RWPE2 (cell line): ENCODE measurements around the gene CCDC83.

Experiments used
- ATAC-seq: fragments of 200-7000 bp; cut with Tn5 transposase; 3 replicates; pipeline ENCODE4 v1.9.1; 2021; ENCODE audit warnings: low read depth
- DNase-seq: peaks from one replicate; pipeline ENCODE4 v3.0.0-alpha.2; 2020; ENCODE audit warnings: low spot score
- H3K27ac ChIP-seq: fragments of 450-650 bp; 2 replicates; pipeline ENCODE4 v1.5.1; 2017; ENCODE audit warnings: mild to moderate bottlenecking; ENCODE audit not compliant: poor library complexity, severe bottlenecking
- H3K27me3 ChIP-seq: fragments of 250-450 bp; sonication (Bioruptor Pico); 2 replicates; pipeline ENCODE4 v1.5.1; 2021; ENCODE audit warnings: mild to moderate bottlenecking, moderate library complexity; ENCODE audit not compliant: insufficient read depth, poor library complexity, severe bottlenecking
- H3K36me3 ChIP-seq: fragments of 250-450 bp; sonication (Bioruptor Pico); 2 replicates; pipeline ENCODE4 v1.5.1; 2020; ENCODE audit warnings: low read depth, mild to moderate bottlenecking, moderate library complexity
- H3K4me1 ChIP-seq: fragments of 250-450 bp; sonication (Bioruptor Pico); 2 replicates; pipeline ENCODE4 v1.5.1; 2021; ENCODE audit warnings: mild to moderate bottlenecking, moderate library complexity; ENCODE audit not compliant: insufficient read depth, poor library complexity, severe bottlenecking
- H3K4me3 ChIP-seq: fragments of 250-450 bp; sonication (Bioruptor Pico); 2 replicates; pipeline ENCODE4 v1.5.1; 2021; ENCODE audit warnings: mild to moderate bottlenecking, moderate library complexity; ENCODE audit not compliant: severe bottlenecking
- H3K9me3 ChIP-seq: fragments of 250-450 bp; sonication (Bioruptor Pico); 2 replicates; pipeline ENCODE4 v1.5.1; 2021; ENCODE audit warnings: mild to moderate bottlenecking, moderate library complexity; ENCODE audit not compliant: severe bottlenecking
- TF ChIP-seq, protein P1 (sequence below): fragments of 450-650 bp; IDR thresholded peaks from one replicate; pipeline ENCODE4 v1.5.1; 2017; ENCODE audit warnings: mild to moderate bottlenecking, moderate library complexity; ENCODE audit not compliant: poor library complexity, severe bottlenecking

CCDC83 gene

GRCh38 chr11:85889676-85890579 is 34.7 kb downstream of the CCDC83 start:
- H3K27me3 ChIP-seq: no peaks in the 10 kb centered on the region
- DNase-seq (no peak), ATAC-seq (peak; percentile 100)
- no peak overlapping the region for H3K27ac ChIP-seq
- no peaks in the 10 kb centered on the region for H3K36me3 ChIP-seq
- H3K4me3 ChIP-seq: no peak overlapping the region
- TF ChIP-seq, protein P1, sequence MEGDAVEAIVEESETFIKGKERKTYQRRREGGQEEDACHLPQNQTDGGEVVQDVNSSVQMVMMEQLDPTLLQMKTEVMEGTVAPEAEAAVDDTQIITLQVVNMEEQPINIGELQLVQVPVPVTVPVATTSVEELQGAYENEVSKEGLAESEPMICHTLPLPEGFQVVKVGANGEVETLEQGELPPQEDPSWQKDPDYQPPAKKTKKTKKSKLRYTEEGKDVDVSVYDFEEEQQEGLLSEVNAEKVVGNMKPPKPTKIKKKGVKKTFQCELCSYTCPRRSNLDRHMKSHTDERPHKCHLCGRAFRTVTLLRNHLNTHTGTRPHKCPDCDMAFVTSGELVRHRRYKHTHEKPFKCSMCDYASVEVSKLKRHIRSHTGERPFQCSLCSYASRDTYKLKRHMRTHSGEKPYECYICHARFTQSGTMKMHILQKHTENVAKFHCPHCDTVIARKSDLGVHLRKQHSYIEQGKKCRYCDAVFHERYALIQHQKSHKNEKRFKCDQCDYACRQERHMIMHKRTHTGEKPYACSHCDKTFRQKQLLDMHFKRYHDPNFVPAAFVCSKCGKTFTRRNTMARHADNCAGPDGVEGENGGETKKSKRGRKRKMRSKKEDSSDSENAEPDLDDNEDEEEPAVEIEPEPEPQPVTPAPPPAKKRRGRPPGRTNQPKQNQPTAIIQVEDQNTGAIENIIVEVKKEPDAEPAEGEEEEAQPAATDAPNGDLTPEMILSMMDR: no peak
- no peaks in the 10 kb centered on the region for H3K9me3 ChIP-seq
- H3K4me1 ChIP-seq: peaks cover 10% of the 10 kb centered on the region

GRCh38 chr11:85893395-85893794 is 38.2 kb downstream of the CCDC83 start:
- TF ChIP-seq, protein P1: no peak
- no peaks in the 10 kb centered on the region for H3K36me3 ChIP-seq
- ATAC-seq (no peak), DNase-seq (no peak)
- no peak overlapping the region for H3K27ac ChIP-seq
- H3K4me1 ChIP-seq: peaks cover 10% of the 10 kb centered on the region
- H3K27me3 ChIP-seq: no peaks in the 10 kb centered on the region
- no peaks in the 10 kb centered on the region for H3K9me3 ChIP-seq
- H3K4me3 ChIP-seq: no peak overlapping the region

GRCh38 chr11:85896876-85897275 is 41.7 kb downstream of the CCDC83 start:
- Histone ChIP-seq H3K27me3 (no peaks in the 10 kb centered on the region), H3K27ac (no peak overlapping the region), H3K9me3 (no peaks in the 10 kb centered on the region), H3K36me3 (no peaks in the 10 kb centered on the region), H3K4me3 (no peak overlapping the region), H3K4me1 (no peaks in the 10 kb centered on the region)
- DNase-seq (no peak), ATAC-seq (no peak)
- TF ChIP-seq, protein P1: no peak

DNA sequence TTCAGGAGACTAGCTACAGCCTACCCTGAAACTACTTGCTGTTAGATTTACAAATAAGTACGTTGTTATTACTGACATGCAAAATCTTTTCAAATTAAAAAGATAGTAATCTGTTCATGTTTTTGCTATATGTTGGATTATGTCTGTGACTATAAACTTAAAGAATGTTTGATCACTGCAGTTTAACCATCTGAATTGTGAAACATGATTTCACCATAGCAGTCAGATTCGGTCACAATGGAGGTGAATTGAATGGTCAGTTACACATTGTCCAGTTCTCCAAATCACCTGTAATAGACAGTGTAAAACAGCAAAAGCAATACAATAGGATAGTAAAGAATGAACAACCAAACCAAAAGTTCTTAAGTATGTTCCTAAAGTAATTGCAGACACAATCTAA is 43.3 kb downstream of the CCDC83 start:
- no peaks in the 10 kb centered on the region for H3K4me1 ChIP-seq
- no peaks in the 10 kb centered on the region for H3K36me3 ChIP-seq
- no peak for DNase-seq
- no peaks in the 10 kb centered on the region for H3K27me3 ChIP-seq
- no peak for ATAC-seq
- no peaks in the 10 kb centered on the region for H3K9me3 ChIP-seq
- TF ChIP-seq, protein P1: no peak
- no peak overlapping the region for H3K27ac ChIP-seq
- no peak overlapping the region for H3K4me3 ChIP-seq

DNA sequence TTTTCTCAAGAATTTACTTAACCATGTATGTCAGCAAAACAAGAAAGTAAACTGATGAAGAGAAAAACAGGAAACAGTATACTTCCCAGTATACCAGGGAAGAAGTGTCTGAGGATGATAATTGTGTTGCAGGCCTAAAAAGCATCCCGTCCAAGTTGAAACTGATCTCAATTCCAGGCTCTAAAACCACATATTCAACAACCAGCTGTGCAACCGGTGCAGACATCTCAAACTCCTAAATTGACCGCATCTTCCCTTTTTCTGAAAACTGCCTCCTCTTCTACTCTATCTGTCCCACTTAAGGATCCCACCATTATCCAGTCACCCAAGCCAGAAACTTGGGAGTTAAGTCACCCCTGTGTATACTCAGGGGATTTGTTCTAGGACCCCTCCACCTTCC is 47.2 kb downstream of the CCDC83 start:
- no peak for ATAC-seq

More for the DNA sequence above, 47.2 kb downstream of the CCDC83 start:
- Histone ChIP-seq H3K27ac (no peak overlapping the region), H3K36me3 (no peaks in the 10 kb centered on the region), H3K4me1 (no peaks in the 10 kb centered on the region), H3K4me3 (no peak overlapping the region), H3K9me3 (no peaks in the 10 kb centered on the region), H3K27me3 (no peaks in the 10 kb centered on the region)
- DNase-seq: no peak
- TF ChIP-seq, protein P1: no peak
